Right atrium auricular region (tissue), 2 donors: ENCODE data around the gene PTPRA. TPM values are rescaled to one million over a fixed set of nuclear protein-coding genes. Genes with fewer than 3 reads are reported as not detected.

ENCODE experiments used
- DNase-seq: peaks from one replicate; pipeline ENCODE4 v3.0.0-alpha.2; 2019; ENCODE audit warnings: low spot score
- H3K27ac ChIP-seq, 2 donors: fragments of 200-600 bp; sonication (generic); 1 replicate in 1 of 2; 2 replicates in 1 of 2; pipeline ENCODE4 v1.5.1; 2016 to 2019
- H3K27me3 ChIP-seq, 2 donors: fragments of 200-600 bp; sonication (generic); one replicate each; pipeline versions ENCODE4 v1.5.1 to v1.6.0; 2017 to 2019
- H3K36me3 ChIP-seq: fragments of 200-600 bp; sonication (generic); one replicate; pipeline ENCODE4 v1.5.1; 2016
- H3K4me1 ChIP-seq, 2 donors: fragments of 200-600 bp; sonication (generic); one replicate each; pipeline versions ENCODE4 v1.5.1 to v1.6.0; 2017 to 2019
- H3K4me3 ChIP-seq, 2 donors: fragments of 200-600 bp; sonication (generic); 1 replicate in 1 of 2; 2 replicates in 1 of 2; pipeline ENCODE4 v1.5.1; 2017 to 2019; ENCODE audit warnings: mild to moderate bottlenecking in 1 of 2, moderate library complexity in 1 of 2
- H3K9me3 ChIP-seq, 2 donors: fragments of 200-600 bp; sonication (generic); one replicate each; pipeline ENCODE4 v1.5.1; 2019
- CTCF ChIP-seq, 2 donors: fragments of 200-600 bp; sonication (generic); IDR thresholded peaks; one replicate each; pipeline ENCODE4 v1.5.1; 2019; ENCODE audit warnings: antibody characterized with exemption in 2 of 2
- total RNA-seq, 2 donors: library from RNA; depleted of rRNA; stranded (reverse); fragments of >200 nt; gene quantifications; one replicate each; pipeline ENCODE4 v1.1.0, GENCODE V29; 2016

The PTPRA gene
- total RNA-seq, 2 donors from 2014 or later = 32.8 to 46.0 TPM

GRCh38 chr20:2920473-2920872 is 47.2 kb downstream of the PTPRA start:
- no peak for DNase-seq
- H3K27me3 ChIP-seq = no peaks in the 10 kb centered on the region
- no peak for TF ChIP-seq CTCF (IDR thresholded peaks at IDR 0.05)
- no peaks in the 10 kb centered on the region for H3K4me1 ChIP-seq
- H3K27ac ChIP-seq = no peak overlapping the region
- H3K36me3 ChIP-seq = peaks cover 20% of the 10 kb centered on the region
- H3K9me3 ChIP-seq = no peaks in the 10 kb centered on the region
- H3K4me3 ChIP-seq = no peak overlapping the region

GRCh38 chr20:2921506-2921905 is 48.2 kb downstream of the PTPRA start:
- H3K4me1 ChIP-seq = no peaks in the 10 kb centered on the region
- H3K9me3 ChIP-seq = no peaks in the 10 kb centered on the region
- DNase-seq = no peak
- no peak overlapping the region for H3K27ac ChIP-seq
- H3K36me3 ChIP-seq = peaks cover 26% of the 10 kb centered on the region
- H3K27me3 ChIP-seq = no peaks in the 10 kb centered on the region
- TF ChIP-seq CTCF (IDR thresholded peaks at IDR 0.05) = no peak
- H3K4me3 ChIP-seq = no peak overlapping the region

GRCh38 chr20:2922957-2923356 is 49.7 kb downstream of the PTPRA start:
- H3K4me1 ChIP-seq = no peaks in the 10 kb centered on the region
- peaks cover 26% of the 10 kb centered on the region for H3K36me3 ChIP-seq
- H3K27me3 ChIP-seq = no peaks in the 10 kb centered on the region
- H3K9me3 ChIP-seq = no peaks in the 10 kb centered on the region
- no peak overlapping the region for H3K4me3 ChIP-seq
- TF ChIP-seq CTCF (IDR thresholded peaks at IDR 0.05) = no peak
- H3K27ac ChIP-seq = no peak overlapping the region
- DNase-seq = no peak

GRCh38 chr20:2930538-2930937 is 57.3 kb downstream of the PTPRA start:
- TF ChIP-seq CTCF (IDR thresholded peaks at IDR 0.05) = no peak
- H3K4me3 ChIP-seq = no peak overlapping the region
- no peaks in the 10 kb centered on the region for H3K4me1 ChIP-seq
- no peaks in the 10 kb centered on the region for H3K27me3 ChIP-seq
- H3K9me3 ChIP-seq = no peaks in the 10 kb centered on the region
- DNase-seq = no peak
- H3K36me3 ChIP-seq = peaks cover 17% of the 10 kb centered on the region
- no peak overlapping the region for H3K27ac ChIP-seq

- Histone ChIP-seq H3K9me3 (no peaks in the 10 kb centered on the region), H3K4me3 (no peak overlapping the region), H3K4me1 (no peaks in the 10 kb centered on the region), H3K27me3 (no peaks in the 10 kb centered on the region), H3K27ac (no peak overlapping the region), H3K36me3 (peaks cover 11% of the 10 kb centered on the region)
- no peak for TF ChIP-seq CTCF (IDR thresholded peaks at IDR 0.05)
- no peak for DNase-seq
Measured at GRCh38 chr20:2932498-2932897, 59.2 kb downstream of the PTPRA start.

- Histone ChIP-seq H3K4me1 (peaks cover 0 to 17% of the 10 kb centered on the region in 2 donors), H3K9me3 (no peaks in the 10 kb centered on the region), H3K27me3 (no peaks in the 10 kb centered on the region), H3K4me3 (no peak overlapping the region), H3K36me3 (no peaks in the 10 kb centered on the region), H3K27ac (no peak overlapping the region)
- no peak for DNase-seq
- TF ChIP-seq CTCF (IDR thresholded peaks at IDR 0.05) = no peak
Measured at GRCh38 chr20:2937902-2938301, 64.6 kb downstream of the PTPRA start.
